ENCODE measurements around the gene CERK. TPM values are rescaled to one million over a fixed set of nuclear protein-coding genes. Genes with fewer than 3 reads are reported as not detected.

The CERK gene
- total and polyA plus RNA-seq, 9 of the 15 experiments (the other 6 are each of a cell fraction or from before 2014, with no cell fraction given), result 1.1 to 14.9 (median 8.7) TPM

GRCh38 chr22:46781291-46781690 is 43.2 kb upstream of the CERK start:
- peaks cover 3% of the 10 kb centered on the region for H4K20me1 ChIP-seq (replicated peaks; ENCODE audit: control insufficient read depth, insufficient read depth, low read length)
- TF ChIP-seq TRIM28 (IDR thresholded peaks at IDR 0.05), result no peak
- TF ChIP-seq ZNF277 (CRISPR knock-in tag; IDR thresholded peaks at IDR 0.05; ENCODE audit: borderline replicate concordance), result no peak
- no peak for TF ChIP-seq TRIM24 (IDR thresholded peaks at IDR 0.05)
- no peak for TF ChIP-seq JUNB (CRISPR knock-in tag; conservative IDR thresholded peaks at IDR 0.05)
- TF ChIP-seq E2F3 (CRISPR knock-in tag; IDR thresholded peaks at IDR 0.05), result no peak
- no peak for TF ChIP-seq PTTG1 (tag; IDR thresholded peaks at IDR 0.05; ENCODE audit: low read depth)
- TF ChIP-seq ADNP (tag; IDR thresholded peaks at IDR 0.05), result no peak
- no peak for TF ChIP-seq SPI1 (IDR thresholded peaks at IDR 0.05; ENCODE audit: borderline replicate concordance, low read depth, low read length)
- no peak for TF ChIP-seq POLR3A (IDR thresholded peaks at IDR 0.05; ENCODE audit: borderline replicate concordance, extremely low read depth, insufficient read depth, insufficient read length)
- no peak for TF ChIP-seq HNRNPLL (IDR thresholded peaks at IDR 0.05; ENCODE audit: low read depth, low read length, poor library complexity, severe bottlenecking)
- TF ChIP-seq RBM14 (IDR thresholded peaks at IDR 0.05; ENCODE audit: borderline replicate concordance, insufficient read depth, low read depth, low read length), result no peak
- no peak for TF ChIP-seq MBD1 (CRISPR knock-in tag; IDR thresholded peaks at IDR 0.05)
- no peak for TF ChIP-seq STAT6 (CRISPR knock-in tag; IDR thresholded peaks at IDR 0.05)
- TF ChIP-seq ELK3 (CRISPR knock-in tag; IDR thresholded peaks at IDR 0.05), result no peak

More at GRCh38 chr22:46781291-46781690, 43.2 kb upstream of the CERK start:
- in situ Hi-C loops (cut with MboI), result no loop called here
- no TSS peak for BruUV-seq (replicated peaks)
- Histone ChIP-seq H3K9me3 (replicated peaks; ENCODE audit: control insufficient read depth, insufficient read depth, low read depth, low read length) (no peaks in the 10 kb centered on the region), H3K27me3 (ENCODE audit: control insufficient read depth in 2 of 2, insufficient read depth in 2 of 2, low read length in 2 of 2) (no peaks in the 10 kb centered on the region), H2AFZ (ENCODE audit: low read depth, low read length) (no peak overlapping the region), H3K79me2 (ENCODE audit: control insufficient read depth, insufficient read depth, low read length) (peaks cover 18% of the 10 kb centered on the region), H3K9me1 (ENCODE audit: control insufficient read depth, insufficient read depth, low read length) (peaks cover 3% of the 10 kb centered on the region), H3K4me1 (replicated peaks in 1 of 2; ENCODE audit: control insufficient read depth in 2 of 2, insufficient read depth in 2 of 2, low read length in 2 of 2) (peaks cover 0 to 9% of the 10 kb centered on the region in 2 experiments; a peak in 3 of 5 replicates), H3K36me3 (ENCODE audit: control insufficient read depth, insufficient read depth, low read length) (0 out of 3 replicates have a peak, but pooled peaks cover 2% of the 10 kb centered on the region), H3K9ac (ENCODE audit: insufficient read depth in 1 of 2, low read depth in 2 of 2, low read length in 2 of 2) (no peak overlapping the region), H3K4me2 (ENCODE audit: insufficient read depth, low read length) (no peak overlapping the region), H3K4me3 (no peak overlapping the region), H3K27ac (ENCODE audit: extremely low read depth, low read depth, low read length) (no peak overlapping the region)
- POLR2A ChIA-PET, result interaction anchor here (1.9 to 2.0 kb wide), 2 partner anchors 11 to 19 kb away, joined by 6 to 7 read pairs; partner anchors contain the start of gene TBC1D22A
- intact Hi-C loops (cut with micrococcal nuclease), result no loop called here
- CTCF ChIA-PET (ENCODE audit: low intra/inter-chr PET ratio), result no interaction called here
- DNase-seq (ENCODE audit: extremely low read depth in 1 of 4, low spot score in 3 of 4) (no peak), FAIRE-seq (no peak), ATAC-seq (no peak)
- WGBS (ENCODE audit: insufficient coverage, low coverage, missing lambda C conversion rate), result 79% methylated on average over 9 of the region's 9 CpGs
